ENCODE results near the gene PPP1R7. TPM values are rescaled to one million over a fixed set of nuclear protein-coding genes. Genes with fewer than 3 reads are reported as not detected.

Gene PPP1R7
- total RNA-seq, 2 donors from 2014 or later, result 56.0 to 58.7 TPM

DNA sequence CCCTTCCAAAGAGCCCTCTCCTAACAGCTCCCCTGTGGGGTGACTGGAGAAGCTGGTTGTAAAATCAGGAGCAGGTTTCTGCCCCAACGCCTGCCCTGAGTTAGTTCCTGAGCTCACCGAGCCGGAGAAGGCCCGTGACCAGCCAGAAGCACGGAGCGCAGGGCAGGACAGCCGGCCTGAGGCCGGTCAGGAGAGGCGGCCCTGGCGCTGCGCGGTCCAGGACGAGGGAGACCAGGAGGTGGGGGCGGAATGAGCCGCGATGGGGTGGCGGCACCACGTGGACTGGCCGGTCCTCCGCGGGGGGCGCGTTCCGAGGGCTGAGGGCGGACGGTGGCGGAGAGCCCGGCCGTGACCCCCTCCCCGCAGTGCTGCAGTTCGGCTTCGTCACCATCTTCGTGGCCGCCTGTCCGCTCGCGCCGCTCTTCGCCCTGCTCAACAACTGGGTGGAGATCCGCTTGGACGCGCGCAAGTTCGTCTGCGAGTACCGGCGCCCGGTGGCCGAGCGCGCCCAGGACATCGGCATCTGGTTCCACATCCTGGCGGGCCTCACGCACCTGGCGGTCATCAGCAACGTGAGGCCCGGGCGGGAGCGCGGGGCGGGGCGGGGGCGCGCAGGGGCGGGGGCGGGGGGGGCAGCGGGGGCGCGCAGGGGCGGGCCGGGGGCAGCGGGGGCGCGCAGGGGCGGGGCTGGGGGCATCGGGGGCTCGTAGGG, 67.2 kb downstream of the PPP1R7 start:
- intact Hi-C loops (cut with DNase I, micrococcal nuclease), result no loop called here
- peak; percentile 80 for ATAC-seq
- peak; percentile 65 to 74 for DNase-seq

DNA sequence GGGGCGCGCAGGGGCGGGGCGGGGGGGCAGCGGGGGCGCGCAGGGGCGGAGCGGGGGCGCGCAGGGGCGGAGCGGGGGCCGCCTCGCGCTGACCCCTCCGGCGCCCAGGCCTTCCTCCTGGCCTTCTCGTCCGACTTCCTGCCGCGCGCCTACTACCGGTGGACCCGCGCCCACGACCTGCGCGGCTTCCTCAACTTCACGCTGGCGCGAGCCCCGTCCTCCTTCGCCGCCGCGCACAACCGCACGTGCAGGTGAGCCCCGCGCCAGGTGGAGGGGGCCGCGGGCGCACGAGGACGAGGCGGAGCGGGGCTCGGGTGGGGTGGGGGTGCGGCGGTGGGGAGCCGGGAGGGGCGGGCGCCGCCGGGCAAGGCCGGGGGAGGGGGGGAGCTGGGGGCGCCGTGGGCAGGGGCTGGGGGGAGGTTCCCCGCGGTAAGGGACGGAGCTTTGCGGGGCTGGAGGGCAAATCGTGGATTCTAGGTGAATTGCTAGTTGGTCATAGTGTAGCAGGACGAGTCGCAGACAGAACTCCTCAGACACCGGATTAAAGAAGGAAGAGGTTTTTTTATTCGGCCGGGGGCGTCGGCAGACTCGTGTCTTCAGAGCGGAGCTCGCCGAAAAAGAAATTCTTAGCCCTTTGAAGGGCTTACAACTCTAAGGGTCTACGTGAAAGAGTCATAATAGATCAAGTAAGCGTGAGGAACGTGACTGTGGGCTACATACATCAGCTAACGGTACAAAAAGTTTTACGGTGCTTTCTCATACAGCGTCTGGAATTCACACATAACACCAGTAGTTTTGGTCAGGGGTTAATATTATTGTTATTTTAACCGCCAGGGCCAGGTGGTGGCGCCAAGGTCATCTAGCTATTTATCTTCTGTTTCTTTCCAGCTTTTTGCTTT, 68.1 kb downstream of the PPP1R7 start:
- intact Hi-C loops (cut with DNase I, micrococcal nuclease), result no loop called here

DNA sequence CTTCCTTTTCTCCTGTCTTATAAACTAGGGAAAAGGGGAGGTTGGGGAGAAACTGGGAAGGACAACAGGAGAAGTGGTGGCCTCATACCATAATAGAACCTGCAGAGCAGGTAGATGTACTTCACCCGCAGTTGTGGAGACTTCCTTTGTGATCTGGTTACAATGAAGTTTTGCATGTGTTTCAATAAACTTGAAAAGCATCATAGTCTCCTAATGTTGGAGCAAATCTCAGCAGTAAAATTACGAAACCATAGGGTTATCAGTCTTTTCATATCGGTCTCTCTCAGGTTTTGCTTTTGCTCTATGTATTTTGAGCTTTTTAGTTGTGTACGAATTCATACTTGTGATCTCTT, 68.7 kb downstream of the PPP1R7 start:
- DNase-seq (no peak), ATAC-seq (no peak)
- intact Hi-C loops (cut with DNase I, micrococcal nuclease), result no loop called here

More for the DNA sequence above, 68.1 kb downstream of the PPP1R7 start:
- ATAC-seq (peak; percentile 38), DNase-seq (peak; percentile 51 to 57)

DNA sequence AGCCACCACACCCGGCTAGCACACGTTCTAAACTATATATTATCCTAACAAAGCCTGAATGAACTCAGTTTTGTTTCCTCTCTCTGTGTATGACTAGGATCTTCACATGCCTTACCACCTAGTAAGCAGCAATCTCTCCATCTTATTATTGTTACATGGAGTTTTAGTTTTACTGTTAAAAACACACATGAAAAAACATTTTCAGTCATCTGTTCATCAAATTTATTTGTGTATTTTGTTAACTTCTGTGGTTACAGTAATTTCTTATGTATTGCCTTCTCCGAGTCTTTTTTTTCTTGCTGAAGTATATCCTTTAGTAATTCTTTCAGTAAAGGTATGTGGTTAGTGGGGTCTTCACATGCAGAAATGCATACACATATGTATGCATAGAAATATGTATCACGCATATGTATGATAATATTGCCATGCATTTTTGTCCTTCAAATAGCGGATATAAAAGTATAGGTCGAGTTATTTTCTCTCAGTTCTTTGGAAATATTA, 69.6 kb downstream of the PPP1R7 start:
- DNase-seq (no peak), ATAC-seq (no peak)
- intact Hi-C loops (cut with DNase I, micrococcal nuclease), result no loop called here

DNA sequence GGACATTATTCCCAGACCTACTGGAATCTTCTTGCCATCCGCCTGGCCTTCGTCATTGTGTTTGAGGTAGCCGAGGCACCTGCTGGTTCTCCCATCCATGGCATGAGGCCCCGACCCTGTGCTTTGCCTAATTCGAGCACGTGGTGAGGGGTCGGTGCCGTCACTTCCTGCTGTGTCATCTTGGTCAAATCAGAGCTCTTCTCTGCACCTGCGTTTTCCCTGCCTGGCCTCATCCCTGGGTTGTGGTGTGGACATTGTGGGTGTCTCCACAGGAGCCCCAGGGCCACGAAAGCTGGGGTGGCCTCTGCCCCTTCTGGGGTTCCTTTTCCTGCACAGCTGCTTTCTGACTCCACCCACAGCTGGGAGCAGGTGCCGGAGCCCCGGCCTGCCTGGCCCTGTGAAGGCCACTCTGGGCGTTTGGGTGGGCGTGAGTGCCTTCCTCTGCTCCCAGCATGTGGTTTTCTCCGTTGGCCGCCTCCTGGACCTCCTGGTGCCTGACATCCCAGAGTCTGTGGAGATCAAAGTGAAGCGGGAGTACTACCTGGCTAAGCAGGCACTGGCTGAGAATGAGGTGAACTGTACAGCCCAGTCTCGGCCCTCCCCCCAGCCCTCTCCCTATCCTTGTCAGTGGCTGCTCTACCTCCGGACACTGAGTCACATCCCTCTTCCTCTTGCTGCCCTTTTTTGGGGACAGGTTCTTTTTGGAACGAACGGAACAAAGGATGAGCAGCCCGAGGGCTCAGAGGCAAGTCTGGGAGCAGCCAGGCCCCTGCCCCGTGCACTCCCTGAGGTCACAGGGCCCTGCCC, 73.1 kb downstream of the PPP1R7 start:
- intact Hi-C loops (cut with DNase I, micrococcal nuclease), result no loop called here
- no peak for DNase-seq

DNA sequence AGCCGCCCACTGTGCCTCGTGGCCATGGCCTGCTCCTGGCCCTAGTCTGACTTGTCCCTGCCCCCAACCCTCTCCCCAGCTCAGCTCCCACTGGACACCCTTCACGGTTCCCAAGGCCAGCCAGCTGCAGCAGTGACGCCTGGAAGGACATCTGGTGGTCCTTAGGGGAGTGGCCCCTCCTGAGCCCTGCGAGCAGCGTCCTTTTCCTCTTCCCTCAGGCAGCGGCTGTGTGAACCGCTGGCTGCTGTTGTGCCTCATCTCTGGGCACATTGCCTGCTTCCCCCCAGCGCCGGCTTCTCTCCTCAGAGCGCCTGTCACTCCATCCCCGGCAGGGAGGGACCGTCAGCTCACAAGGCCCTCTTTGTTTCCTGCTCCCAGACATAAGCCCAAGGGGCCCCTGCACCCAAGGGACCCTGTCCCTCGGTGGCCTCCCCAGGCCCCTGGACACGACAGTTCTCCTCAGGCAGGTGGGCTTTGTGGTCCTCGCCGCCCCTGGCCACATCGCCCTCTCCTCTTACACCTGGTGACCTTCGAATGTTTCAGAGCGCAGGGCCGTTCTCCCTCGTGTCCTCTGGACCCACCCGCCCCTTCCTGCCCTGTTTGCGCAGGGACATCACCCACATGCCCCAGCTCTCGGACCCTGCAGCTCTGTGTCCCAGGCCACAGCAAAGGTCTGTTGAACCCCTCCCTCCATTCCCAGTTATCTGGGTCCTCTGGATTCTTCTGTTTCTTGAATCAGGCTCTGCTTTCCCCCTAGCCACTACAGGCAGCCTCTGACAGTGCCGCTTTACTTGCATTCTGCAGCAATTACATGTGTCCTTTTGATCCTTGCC, 74.0 kb downstream of the PPP1R7 start:
- intact Hi-C loops (cut with DNase I, micrococcal nuclease), result no loop called here
- no peak for DNase-seq
- peak; percentile 11 for ATAC-seq

More for the DNA sequence above, 73.1 kb downstream of the PPP1R7 start:
- peak; percentile 6 for ATAC-seq

DNA sequence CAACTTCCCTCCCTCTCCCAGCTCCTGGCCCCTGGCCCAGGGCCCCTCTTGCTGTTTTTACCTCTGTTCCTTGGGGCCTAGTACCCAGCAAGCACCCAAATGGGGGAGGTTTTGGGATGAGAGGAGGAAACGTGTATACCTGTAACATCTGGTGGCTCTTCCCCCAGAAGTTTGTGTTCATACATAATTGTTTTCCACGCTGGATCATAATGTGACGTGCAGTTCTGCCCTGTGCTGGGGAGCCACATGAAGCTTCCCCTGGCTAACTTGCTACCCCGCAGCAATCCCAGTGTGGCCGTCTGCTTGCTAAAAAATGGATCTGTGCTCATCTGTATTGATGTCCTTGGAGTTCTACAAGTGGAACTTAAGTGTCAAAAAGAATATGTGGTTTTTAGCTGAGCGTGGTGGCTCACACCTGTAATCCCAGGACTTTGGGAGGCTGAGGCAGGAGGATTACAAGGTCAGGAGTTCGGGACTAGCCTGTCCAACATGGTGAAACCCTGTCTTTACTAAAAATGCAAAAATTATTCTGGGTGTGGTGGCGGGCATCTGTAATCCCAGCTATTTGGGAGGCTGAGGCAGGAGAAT, 74.7 kb downstream of the PPP1R7 start:
- no peak for ATAC-seq
- intact Hi-C loops (cut with DNase I, micrococcal nuclease), result no loop called here
- no peak for DNase-seq

DNA sequence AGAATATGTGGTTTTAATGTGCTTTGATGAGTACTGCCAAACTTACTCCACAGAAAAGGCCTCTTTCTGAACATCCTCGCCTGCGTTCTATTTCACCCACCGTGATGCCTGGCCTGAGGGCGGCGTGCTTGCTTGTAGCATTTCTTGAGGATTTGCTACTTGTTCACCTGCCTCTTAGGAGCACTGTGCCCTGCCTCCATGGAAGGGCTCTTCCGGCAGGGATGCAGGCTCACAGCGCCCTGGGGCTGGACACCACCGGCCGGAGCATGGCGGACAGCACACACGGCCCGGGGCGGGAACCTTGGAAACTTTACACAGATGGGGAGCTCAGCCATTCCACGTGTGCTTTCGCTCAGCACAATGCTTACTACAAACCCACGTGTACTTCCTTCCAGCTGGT, 75.3 kb downstream of the PPP1R7 start:
- DNase-seq (no peak), ATAC-seq (no peak)
- intact Hi-C loops (cut with DNase I, micrococcal nuclease), result no loop called here

DNA sequence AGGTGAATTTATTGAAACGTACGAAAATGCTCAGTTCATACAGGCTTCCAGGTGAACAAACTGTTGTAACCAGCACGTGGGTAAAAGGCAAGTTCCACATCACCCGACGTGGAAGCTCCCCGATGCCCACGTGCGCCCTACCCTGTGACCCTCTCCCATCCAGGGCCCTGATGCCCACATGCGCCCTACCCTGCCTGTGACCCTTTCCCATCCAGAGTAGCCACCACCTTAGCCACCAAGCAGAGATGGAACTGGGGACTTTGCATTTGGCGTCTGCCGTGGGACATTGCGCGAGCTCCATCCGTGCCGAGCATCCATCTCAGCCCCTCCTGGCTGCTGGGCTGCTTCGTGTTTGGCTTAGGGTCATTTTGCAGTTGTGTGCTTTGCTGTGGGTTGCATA, 75.7 kb downstream of the PPP1R7 start:
- no peak for ATAC-seq
- intact Hi-C loops (cut with DNase I, micrococcal nuclease), result no loop called here
- no peak for DNase-seq

DNA sequence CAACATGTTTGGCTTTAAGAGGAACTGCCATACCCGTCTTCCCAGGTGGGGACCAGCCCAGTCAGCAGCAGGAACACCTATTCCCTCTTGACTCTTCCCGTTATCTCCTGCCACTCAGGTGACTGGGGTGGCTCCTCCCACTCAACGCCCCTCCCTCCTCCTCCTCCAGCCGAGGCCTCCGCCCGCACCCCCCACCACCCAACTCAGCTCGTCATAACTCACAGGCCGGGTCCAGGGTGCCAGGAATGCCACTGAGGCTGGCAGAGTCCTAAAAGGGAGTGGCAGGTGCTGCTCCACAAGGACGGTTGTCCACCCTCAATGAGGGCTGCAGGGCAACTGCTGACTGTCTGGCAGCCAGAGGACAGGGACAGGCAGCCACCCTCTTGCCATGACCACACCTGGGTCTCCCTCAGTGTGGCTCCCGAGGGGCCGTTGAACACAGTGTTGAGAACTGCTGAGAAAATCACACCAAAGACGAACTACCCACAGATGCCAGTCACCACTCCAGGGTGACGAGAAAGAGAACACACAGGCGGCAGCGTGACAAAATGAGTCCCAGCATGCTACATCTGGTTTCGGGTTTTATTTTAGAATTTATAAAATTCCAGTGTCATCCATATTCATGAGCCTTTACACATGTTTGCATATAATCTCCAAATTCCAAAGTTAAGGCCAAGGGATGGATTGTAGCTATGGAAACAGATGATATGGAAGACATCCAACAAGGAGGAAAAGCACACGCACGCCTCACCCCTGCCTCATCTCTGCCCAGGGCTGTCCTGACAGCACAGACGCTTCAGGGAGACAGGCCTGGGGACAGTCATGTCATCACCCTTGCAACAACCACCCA, 76.7 kb downstream of the PPP1R7 start:
- intact Hi-C loops (cut with DNase I, micrococcal nuclease), result no loop called here
- DNase-seq (no peak), ATAC-seq (peak; percentile 20)

DNA sequence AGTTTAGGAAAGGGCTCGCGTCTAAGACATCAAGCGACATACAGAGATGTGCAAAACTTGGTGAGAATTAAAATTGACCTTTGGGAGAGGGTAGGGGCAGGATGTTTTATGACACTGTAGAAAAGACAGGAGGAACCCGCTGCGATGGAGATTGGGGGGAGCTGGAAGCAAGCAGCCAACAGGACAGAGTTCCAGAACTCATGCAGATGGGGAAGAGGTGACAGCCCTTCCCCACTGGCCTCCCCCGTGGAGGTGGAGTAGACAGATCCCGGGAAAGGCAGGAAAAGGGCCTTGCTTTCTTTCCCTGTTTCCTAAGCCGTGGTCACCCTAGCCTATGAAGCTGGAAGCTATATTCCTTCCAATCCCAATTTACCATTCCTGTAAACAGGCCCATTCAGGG, 77.3 kb downstream of the PPP1R7 start:
- DNase-seq (no peak), ATAC-seq (peak; percentile 2)
- intact Hi-C loops (cut with DNase I, micrococcal nuclease), result no loop called here

DNA sequence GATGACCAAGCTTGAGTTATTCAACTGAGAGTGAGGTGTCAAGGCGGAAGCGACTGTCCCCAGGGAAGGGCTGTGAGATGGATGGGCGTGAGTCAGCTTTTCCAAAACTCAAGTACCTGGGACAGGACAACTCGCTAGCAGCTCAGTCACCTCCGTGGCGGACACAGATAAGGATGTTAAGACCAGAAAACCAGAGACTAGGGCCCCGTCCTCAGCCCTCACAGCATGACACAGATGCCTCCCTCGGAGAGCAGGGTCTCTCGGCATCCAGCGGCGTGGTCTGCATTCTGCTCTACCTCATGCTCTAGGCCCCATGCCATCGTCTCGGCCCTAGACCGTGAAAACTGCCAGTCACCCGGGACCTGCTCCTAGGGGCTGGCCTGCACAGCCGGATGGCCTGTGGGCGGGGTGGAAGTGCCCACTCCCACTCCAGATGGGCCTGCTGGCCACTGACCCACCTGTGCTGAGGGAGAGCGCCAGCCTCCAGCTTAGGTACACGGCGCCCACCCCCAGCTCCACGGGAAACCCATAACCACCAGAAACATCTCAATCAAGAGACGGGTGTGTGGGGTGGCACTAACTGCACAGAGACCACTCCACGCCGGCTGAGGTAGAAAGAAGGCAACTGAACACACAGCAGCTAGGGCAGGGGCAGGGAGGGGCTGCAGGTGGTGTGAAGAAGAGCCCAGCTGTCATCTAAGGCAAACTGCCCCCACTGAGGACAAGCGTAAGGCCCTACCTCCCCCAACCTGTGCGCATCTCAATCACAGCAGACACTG, 78.0 kb downstream of the PPP1R7 start:
- no peak for DNase-seq

DNA sequence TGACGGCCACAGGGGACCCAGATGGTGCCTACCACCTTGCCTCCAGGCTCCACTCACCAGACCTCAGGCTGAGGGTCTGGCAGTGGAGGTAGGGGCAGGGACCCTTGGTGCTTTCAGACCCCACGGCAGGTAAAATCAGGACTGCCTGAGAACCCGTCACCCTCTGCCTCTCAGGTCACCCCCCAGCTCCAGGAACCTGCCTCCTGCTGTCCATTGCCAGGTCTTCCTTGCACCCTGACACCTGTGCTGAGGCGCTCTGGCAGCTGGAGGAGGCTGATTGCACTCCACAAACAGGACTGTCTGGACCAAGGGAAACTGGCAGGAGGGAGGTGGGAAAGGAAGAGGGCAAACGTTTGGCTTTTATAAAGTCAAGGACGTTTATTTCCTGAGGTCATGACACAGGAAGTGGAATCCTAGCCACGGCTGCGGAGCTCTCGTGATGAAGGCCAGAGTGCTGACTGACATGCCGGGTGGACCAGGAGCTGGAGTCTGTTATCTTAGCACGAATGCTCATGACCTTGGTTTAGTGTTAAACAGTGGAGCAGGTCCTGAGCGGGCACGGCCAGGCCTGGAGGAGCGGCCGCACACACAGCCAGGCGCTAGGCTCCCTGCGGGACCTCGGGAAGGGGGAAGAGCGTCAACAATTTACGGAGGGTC, 78.7 kb downstream of the PPP1R7 start:
- intact Hi-C loops (cut with DNase I, micrococcal nuclease), result no loop called here
- ATAC-seq (peak; percentile 4), DNase-seq (no peak)

More for the DNA sequence above, 78.0 kb downstream of the PPP1R7 start:
- peak; percentile 18 for ATAC-seq
- intact Hi-C loops (cut with DNase I, micrococcal nuclease), result no loop called here

DNA sequence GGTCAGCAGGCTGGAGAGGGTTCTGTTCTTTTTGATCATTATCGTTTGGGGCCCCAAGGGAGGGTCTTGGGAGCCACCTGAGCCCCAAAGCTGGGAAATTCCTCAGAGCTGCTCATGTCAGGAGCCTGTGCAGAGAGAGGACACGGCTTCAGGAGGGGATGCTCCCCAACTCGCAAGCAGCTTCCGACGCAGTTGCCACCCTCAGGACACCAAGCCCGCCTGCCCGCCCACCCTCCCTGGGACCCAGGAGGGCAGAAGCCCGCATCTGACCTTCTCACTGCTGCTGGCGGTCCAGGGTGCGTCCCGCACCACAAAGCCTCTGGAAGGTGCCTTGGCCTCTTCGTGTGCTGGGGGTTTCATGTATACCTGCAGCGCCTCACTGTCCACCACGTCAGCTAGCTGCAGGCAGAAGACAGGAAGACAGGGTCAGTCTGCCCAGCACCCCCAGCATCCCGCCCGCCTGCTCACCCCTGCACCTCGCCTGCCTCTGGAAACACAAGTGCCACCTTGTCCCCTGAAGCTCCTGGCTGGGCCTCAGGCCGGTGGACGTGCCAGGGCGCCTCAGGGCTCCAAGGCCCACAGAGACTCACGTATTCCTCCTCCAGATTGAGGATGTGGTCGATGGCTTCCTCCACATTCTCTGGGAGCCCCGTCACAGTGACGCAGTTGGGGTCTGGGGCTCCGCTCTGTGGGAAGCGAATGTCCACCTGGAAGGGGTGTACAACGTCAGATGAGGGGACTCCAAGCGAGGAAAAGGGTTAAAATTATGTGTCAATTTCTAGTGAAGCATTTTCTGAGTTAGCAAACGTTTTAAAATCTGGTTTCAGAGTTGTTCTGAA, 79.5 kb downstream of the PPP1R7 start:
- DNase-seq, result no peak
- intact Hi-C loops (cut with DNase I, micrococcal nuclease), result loop anchor here in 1 of 2 donors (10.0 kb wide), 1 partner anchor 375 kb away; no protein-coding TSS in a partner anchor
- no peak for ATAC-seq

DNA sequence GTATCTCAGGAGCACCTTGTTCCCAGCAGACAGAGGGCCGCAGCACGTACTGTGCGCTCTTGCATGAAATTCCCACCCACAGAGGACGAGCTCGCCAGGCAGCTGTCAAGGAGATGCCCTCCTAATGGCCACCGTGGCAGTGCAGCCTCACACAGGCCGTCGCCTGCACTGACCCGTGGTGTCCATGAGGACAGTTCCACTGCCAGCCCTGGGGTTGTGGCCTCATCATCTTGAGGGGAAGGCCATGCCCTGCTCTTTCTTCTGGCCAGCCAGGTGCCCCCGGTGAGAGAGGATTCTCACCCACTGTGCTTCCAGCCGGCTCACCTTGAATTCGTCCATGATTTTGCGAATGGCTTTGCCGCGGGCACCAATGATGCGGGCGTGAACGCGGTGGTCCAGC, 80.2 kb downstream of the PPP1R7 start:
- intact Hi-C loops (cut with DNase I, micrococcal nuclease), result loop anchor here in 1 of 2 donors (10.0 kb wide), 1 partner anchor 376 kb away; no protein-coding TSS in a partner anchor
- no peak for DNase-seq
- no peak for ATAC-seq
